ENCODE data around the gene SCAPER. TPM values are rescaled to one million over a fixed set of nuclear protein-coding genes. Genes with fewer than 3 reads are reported as not detected.

Gene SCAPER
- total RNA-seq, 1 donor from 2014 or later = 78.1 TPM

DNA sequence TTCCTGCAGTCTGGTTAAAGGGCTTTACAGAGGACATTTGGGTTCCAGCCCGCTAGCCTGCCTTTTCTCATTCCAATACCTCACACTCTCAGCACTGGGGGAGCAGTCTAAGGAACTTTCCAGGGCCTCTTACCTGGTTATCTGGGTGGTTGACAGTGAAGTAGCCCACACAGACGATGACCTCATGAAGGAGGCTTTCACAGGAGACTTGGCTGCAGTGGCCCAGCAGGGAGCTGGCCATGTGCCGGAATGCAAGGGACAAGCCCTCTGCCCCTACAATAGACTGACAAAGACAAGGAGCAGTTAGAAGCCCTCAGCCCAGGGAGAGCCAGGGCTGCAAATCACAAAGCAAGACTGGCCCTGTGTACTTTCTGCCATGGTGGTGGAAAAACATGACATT lies 529.1 kb downstream of the SCAPER start:
- Histone ChIP-seq H3K27ac (no peak overlapping the region), H3K36me3 (peaks cover 9 to 22% of the 10 kb centered on the region in 2 donors), H3K4me3 (no peak overlapping the region), H3K4me1 (no peaks in the 10 kb centered on the region), H3K27me3 (no peaks in the 10 kb centered on the region), H3K9me3 (no peaks in the 10 kb centered on the region)
- intact Hi-C loops (cut with DNase I) = no loop called here
- DNase-seq (ENCODE audit: low spot score in 2 of 2) = no peak
- TF ChIP-seq, protein P1, sequence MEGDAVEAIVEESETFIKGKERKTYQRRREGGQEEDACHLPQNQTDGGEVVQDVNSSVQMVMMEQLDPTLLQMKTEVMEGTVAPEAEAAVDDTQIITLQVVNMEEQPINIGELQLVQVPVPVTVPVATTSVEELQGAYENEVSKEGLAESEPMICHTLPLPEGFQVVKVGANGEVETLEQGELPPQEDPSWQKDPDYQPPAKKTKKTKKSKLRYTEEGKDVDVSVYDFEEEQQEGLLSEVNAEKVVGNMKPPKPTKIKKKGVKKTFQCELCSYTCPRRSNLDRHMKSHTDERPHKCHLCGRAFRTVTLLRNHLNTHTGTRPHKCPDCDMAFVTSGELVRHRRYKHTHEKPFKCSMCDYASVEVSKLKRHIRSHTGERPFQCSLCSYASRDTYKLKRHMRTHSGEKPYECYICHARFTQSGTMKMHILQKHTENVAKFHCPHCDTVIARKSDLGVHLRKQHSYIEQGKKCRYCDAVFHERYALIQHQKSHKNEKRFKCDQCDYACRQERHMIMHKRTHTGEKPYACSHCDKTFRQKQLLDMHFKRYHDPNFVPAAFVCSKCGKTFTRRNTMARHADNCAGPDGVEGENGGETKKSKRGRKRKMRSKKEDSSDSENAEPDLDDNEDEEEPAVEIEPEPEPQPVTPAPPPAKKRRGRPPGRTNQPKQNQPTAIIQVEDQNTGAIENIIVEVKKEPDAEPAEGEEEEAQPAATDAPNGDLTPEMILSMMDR (IDR thresholded peaks at IDR 0.05) = no peak

GRCh38 chr15:76368122-76368621 lies 537.0 kb downstream of the SCAPER start:
- intact Hi-C loops (cut with DNase I) = no loop called here
- TF ChIP-seq, protein P1 (IDR thresholded peaks at IDR 0.05) = no peak
- H3K4me3 ChIP-seq = peak overlapping the region in 1 of 2 donors; percentile 14
- H3K36me3 ChIP-seq = peaks cover 2 to 3% of the 10 kb centered on the region in 2 donors
- no peaks in the 10 kb centered on the region for H3K9me3 ChIP-seq
- no peaks in the 10 kb centered on the region for H3K27me3 ChIP-seq
- no peak for DNase-seq (ENCODE audit: low spot score in 2 of 2)
- H3K27ac ChIP-seq = no peak overlapping the region
- peaks cover 0 to 12% of the 10 kb centered on the region in 2 donors for H3K4me1 ChIP-seq

- DNase-seq (ENCODE audit: low spot score in 2 of 2) = no peak
- peaks cover 0 to 12% of the 10 kb centered on the region in 2 donors for H3K4me1 ChIP-seq
- no peak overlapping the region for H3K4me3 ChIP-seq
- no peaks in the 10 kb centered on the region for H3K36me3 ChIP-seq
- intact Hi-C loops (cut with DNase I) = no loop called here
- TF ChIP-seq, protein P1 (IDR thresholded peaks at IDR 0.05) = no peak
- H3K27me3 ChIP-seq = no peaks in the 10 kb centered on the region
- no peaks in the 10 kb centered on the region for H3K9me3 ChIP-seq
- H3K27ac ChIP-seq = no peak overlapping the region
These were observed 538.4 kb downstream of the SCAPER start for GRCh38 chr15:76366714-76367113.

DNA sequence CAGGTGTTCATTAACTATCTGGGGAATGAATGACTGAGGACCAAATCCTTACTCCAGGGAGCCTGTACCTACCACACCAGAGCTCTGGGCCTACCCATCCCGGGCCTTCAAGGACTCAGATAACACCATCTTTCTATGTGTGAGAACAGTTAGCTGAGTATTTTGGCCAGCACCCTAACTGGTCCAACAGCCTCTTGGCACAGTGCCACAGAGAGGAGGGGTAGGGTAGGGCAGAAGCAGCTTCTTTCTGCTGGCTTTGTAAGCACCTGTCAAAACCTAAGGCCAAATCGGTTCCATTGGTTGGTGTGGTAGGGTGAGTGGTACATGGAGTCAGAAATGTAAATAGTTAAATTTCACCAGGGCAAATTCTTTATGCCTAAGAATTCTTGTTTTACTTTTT lies 541.9 kb downstream of the SCAPER start:
- TF ChIP-seq, protein P1 (IDR thresholded peaks at IDR 0.05) = no peak
- intact Hi-C loops (cut with DNase I) = no loop called here
- peaks cover 0 to 9% of the 10 kb centered on the region in 2 donors for H3K4me1 ChIP-seq
- no peaks in the 10 kb centered on the region for H3K27me3 ChIP-seq
- no peak overlapping the region for H3K4me3 ChIP-seq
- DNase-seq (ENCODE audit: low spot score in 2 of 2) = no peak
- peaks cover 0 to 4% of the 10 kb centered on the region in 2 donors for H3K36me3 ChIP-seq
- no peak overlapping the region for H3K27ac ChIP-seq
- H3K9me3 ChIP-seq = no peaks in the 10 kb centered on the region

- H3K4me3 ChIP-seq = no peak overlapping the region
- H3K9me3 ChIP-seq = no peaks in the 10 kb centered on the region
- H3K4me1 ChIP-seq = no peaks in the 10 kb centered on the region
- intact Hi-C loops (cut with DNase I) = no loop called here
- peaks cover 0 to 4% of the 10 kb centered on the region in 2 donors for H3K36me3 ChIP-seq
- H3K27ac ChIP-seq = no peak overlapping the region
- no peaks in the 10 kb centered on the region for H3K27me3 ChIP-seq
- TF ChIP-seq, protein P1 (IDR thresholded peaks at IDR 0.05) = no peak
- DNase-seq (ENCODE audit: low spot score in 2 of 2) = no peak
These were observed 544.7 kb downstream of the SCAPER start for GRCh38 chr15:76360416-76360815.

DNA sequence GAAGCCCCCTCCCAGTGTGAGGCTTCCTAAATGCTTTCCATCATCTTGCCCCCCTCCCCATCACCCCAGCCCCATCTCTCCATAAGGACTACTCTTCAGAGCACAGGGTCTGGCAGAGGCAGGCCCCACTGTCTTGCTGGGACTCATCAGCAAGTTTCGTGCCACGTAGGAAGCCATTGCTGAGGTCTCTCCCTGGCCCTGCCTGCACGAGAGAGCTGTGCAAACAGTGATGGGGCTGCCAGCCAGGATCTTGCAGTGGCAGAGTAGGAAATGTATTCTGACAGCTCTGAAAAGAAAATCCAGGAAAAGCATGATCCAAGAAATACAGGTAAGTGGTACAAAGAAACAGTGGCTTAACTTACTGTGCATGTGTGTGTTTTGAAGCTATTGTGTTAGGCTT lies 546.0 kb downstream of the SCAPER start:
- H3K4me3 ChIP-seq = no peak overlapping the region
- H3K9me3 ChIP-seq = no peaks in the 10 kb centered on the region
- H3K4me1 ChIP-seq = no peaks in the 10 kb centered on the region
- no peak overlapping the region for H3K27ac ChIP-seq
- intact Hi-C loops (cut with DNase I) = no loop called here
- DNase-seq (ENCODE audit: low spot score in 2 of 2) = no peak
- TF ChIP-seq, protein P1 (IDR thresholded peaks at IDR 0.05) = no peak
- H3K36me3 ChIP-seq = peaks cover 0 to 4% of the 10 kb centered on the region in 2 donors
- no peaks in the 10 kb centered on the region for H3K27me3 ChIP-seq
